Stimulated activated naive CD8-positive, alpha-beta T cell treated with anti-CD3 and anti-CD28 coated beads, Interleukin-15, amount 100 ng/mL, for 72 hours (primary cell): ENCODE results near the gene FGL2.
"Not testable (repeated sequence)": the region's sequence is repeated elsewhere in the genome, so short reads cannot be mapped to it uniquely, and the experiment has no call there.

Experiments used
- ATAC-seq: fragments of 150-1000 bp; cut with Tn5 transposase; 2 replicates; pipeline ENCODE4 v1.10.0; 2021; ENCODE audit warnings: mild to moderate bottlenecking, moderate library complexity
- DNase-seq, 2 donors: peaks; one replicate each; pipeline ENCODE4 v3.0.0; 2021 to 2022
- H3K27ac Mint-ChIP-seq, 2 donors: one replicate each; pipeline ENCODE4 v1.8.0; 2022; ENCODE audit warnings: mild to moderate bottlenecking in 2 of 2, mixed read lengths in 2 of 2, moderate library complexity in 2 of 2
- H3K27me3 Mint-ChIP-seq: one replicate; pipeline ENCODE4 v1.8.0; 2022; ENCODE audit warnings: mixed read lengths
- H3K4me1 Mint-ChIP-seq: one replicate; pipeline ENCODE4 v1.8.0; 2022; ENCODE audit warnings: mild to moderate bottlenecking, mixed read lengths
- H3K4me3 Mint-ChIP-seq, 2 donors: one replicate each; pipeline ENCODE4 v1.8.0; 2022; ENCODE audit warnings: mild to moderate bottlenecking in 2 of 2, mixed read lengths in 2 of 2, moderate library complexity in 1 of 2
- H3K9me3 Mint-ChIP-seq, 2 donors: one replicate each; pipeline ENCODE4 v1.8.0; 2022; ENCODE audit warnings: mixed read lengths in 2 of 2

Gene FGL2

DNA sequence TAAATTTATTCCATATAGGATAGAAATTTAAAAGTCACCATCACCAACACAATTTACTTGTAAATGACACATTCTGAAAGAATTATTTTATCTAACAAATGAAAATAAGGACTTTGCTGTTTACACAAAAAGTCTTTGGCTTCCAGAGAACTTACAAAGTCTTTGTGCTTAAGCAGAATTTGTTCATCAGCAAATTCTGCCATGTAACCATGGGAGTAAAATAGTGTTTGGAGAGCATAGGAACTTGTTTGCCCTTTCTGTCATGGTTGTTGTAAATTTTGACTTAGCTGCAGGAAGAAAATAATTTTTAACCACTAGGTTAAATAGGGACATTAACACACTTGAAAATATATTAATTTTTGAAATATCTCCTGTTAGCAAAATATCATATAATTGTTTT is 15.2 kb downstream of the FGL2 start:
- Mint-ChIP-seq H3K4me3 (no peak overlapping the region), H3K9me3 (no peaks in the 10 kb centered on the region), H3K27me3 (no peaks in the 10 kb centered on the region), H3K4me1 (no peaks in the 10 kb centered on the region), H3K27ac (no peak overlapping the region)
- ATAC-seq (no peak), DNase-seq (no peak)

DNA sequence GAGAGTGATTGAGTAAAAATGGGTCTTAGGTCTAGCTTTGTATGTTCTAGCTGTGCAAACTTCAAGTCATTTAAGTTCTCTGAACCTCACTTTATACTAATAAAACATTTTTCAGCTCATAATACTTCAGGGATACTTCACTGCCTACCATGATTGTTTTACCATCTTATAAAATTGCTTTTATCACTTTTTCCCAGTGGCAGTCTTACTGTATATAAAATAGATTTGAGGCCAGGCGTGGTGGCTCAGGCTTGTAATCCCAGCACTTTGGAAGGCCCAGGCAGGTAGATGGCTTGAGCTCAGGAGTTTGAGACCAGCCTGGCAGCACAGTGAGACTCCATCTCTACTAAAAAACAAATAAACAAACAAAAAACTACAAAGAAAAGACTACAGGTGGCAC is 17.4 kb downstream of the FGL2 start:
- no peaks in the 10 kb centered on the region for H3K4me1 Mint-ChIP-seq
- no peaks in the 10 kb centered on the region for H3K9me3 Mint-ChIP-seq
- no peak overlapping the region for H3K4me3 Mint-ChIP-seq
- no peak overlapping the region for H3K27ac Mint-ChIP-seq
- ATAC-seq: no peak
- H3K27me3 Mint-ChIP-seq: no peaks in the 10 kb centered on the region
- no peak for DNase-seq

DNA sequence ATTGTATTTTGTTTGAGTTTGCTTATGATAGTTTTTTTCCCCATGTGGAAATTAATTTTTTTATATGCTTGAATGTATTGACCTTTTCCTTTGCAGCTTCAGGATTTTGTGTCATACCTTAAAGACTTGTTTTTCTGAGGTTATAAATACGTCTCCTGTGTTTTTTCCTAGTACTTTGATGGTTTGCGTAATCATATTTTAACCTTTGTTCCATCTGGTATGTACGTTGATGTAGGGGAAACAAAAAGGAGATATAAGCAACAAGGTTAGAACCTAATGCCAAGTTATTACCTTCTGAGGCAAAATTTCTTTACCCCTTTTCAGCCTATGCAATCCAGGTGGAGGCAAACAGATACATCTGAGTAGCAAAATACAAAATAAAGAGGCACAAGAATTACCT is 17.9 kb downstream of the FGL2 start:
- H3K27me3 Mint-ChIP-seq: no peaks in the 10 kb centered on the region
- H3K9me3 Mint-ChIP-seq: no peaks in the 10 kb centered on the region
- H3K27ac Mint-ChIP-seq: no peak overlapping the region
- no peak for ATAC-seq
- H3K4me3 Mint-ChIP-seq: no peak overlapping the region
- H3K4me1 Mint-ChIP-seq: no peaks in the 10 kb centered on the region
- DNase-seq: no peak

DNA sequence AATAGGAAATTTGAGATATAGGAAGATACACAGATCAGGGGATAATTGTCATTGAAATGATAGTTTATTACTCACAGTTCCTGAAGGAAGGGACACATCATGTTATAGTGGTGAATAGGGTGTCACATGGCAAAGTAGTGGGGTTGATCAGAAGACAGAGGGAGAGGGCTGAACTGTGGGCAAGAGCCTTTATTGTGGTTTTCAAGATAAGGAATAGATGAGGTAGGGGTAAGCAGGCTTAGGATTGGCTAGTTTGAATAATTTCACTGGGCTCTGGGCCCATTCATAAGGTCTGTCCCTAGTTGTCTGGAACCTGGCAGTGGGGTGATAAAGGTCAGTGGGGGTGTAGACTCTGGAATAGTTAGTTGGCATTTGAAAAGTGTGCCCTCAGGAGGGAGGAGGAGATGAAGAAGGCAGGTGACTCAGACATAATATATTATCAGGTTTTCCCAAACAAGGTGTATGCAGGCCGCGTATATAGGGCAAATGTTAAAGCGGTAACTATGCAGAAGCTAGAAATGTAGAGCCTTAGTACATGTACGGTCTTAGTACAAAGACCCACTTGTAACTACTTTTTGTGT is 18.5 kb downstream of the FGL2 start:
- Mint-ChIP-seq H3K4me3 (no peak overlapping the region), H3K4me1 (no peaks in the 10 kb centered on the region), H3K27me3 (no peaks in the 10 kb centered on the region), H3K9me3 (no peaks in the 10 kb centered on the region), H3K27ac (peak overlapping the region in 1 of 2 donors; percentile 0)
- DNase-seq: no peak
- ATAC-seq: no peak

DNA sequence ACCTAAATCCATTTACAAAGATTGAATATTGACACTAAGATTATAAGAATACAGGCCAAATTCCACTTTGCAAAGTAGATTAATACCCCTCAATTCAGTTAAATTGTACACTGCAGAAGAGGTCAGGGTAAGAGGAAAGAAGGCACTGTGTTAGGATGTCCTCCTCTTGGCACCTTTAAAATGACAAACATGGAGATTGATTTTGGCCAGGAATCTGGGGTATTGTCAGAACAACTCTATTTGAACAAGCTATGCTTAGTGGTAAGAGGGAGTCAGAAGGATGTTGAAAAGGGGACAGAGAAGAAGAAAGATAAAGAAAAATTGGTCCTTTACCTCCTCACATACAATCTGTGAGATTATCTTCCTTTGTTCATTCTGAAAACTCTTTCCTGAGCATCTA is 21.6 kb downstream of the FGL2 start:
- not testable (repeated sequence) for H3K9me3 Mint-ChIP-seq, H3K4me3 Mint-ChIP-seq, ATAC-seq, H3K27me3 Mint-ChIP-seq, H3K4me1 Mint-ChIP-seq, H3K27ac Mint-ChIP-seq, DNase-seq

DNA sequence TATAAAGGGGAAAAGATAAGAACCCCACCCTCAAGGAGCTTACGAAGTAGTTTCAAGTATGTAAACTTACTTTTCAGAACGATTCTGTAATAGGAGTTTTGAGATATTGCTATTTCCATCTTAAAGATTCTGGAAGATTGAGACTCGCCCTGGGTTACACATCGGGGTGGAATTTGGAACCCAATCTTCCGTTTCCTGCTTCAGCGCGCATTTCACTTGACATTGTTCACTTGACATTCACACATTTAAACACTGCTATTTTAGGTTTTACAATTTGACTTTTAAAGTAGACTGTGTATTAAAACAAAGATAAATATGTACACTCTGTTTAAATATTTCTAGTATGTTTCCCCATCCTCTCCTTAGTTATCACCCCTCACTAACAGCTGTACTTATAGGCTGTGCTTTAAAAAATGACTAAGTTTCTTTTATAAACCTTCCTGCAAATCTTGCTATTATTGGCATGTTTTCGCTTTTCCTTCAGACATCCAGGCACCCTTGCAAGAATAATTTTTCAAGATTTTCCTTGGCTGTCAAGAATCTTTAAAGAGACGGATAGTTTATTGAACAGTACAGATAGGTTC is 22.2 kb downstream of the FGL2 start:
- H3K4me1 Mint-ChIP-seq, H3K27ac Mint-ChIP-seq, H3K9me3 Mint-ChIP-seq, DNase-seq, H3K27me3 Mint-ChIP-seq, ATAC-seq, H3K4me3 Mint-ChIP-seq: not testable (repeated sequence)

DNA sequence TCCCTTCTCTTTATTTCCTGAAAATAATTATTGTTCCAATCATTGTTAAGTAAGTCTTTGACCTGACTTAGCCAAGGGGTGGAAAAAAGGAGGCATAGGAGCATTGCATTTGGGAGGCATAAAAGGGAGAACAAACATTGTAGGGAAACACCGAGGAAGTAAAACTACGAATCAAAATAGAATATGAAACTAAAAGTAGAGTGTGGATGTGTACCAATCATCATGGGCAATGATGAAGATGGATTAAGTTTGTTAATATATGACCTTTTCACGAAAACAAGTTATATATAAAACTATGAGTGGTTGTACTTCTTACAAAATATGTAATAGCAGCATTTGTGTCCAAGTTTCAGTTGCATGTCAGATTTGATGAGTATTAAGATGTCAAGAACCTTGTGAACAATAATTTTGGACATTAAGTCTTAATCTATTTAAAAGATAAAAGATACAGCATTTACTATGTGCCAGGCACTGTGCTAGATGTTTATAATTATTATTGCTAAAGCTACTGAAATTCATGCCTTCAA is 24.3 kb downstream of the FGL2 start:
- H3K4me3 Mint-ChIP-seq, H3K9me3 Mint-ChIP-seq, H3K27me3 Mint-ChIP-seq, H3K4me1 Mint-ChIP-seq, ATAC-seq, DNase-seq, H3K27ac Mint-ChIP-seq: not testable (repeated sequence)

DNA sequence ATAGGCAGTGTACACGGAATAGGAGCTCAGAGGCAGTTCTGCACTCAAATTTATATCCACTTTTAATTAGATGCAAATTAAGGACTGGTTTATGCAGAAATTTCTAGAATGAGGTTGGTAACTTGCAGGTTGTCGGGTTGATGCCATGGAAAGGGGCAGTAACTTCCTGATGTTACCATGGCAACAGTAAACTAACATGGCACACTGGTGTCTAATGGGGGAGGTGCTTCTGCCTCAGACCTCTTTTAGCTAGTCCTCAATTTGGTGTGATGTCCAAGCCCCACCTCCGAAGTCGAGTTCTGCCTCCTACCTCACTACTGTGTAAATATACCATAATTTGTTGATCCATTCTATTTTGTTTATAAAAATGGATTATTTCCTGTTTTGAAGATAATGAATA is 25.2 kb downstream of the FGL2 start:
- not testable (repeated sequence) for H3K9me3 Mint-ChIP-seq, DNase-seq, H3K4me1 Mint-ChIP-seq, H3K27me3 Mint-ChIP-seq, H3K27ac Mint-ChIP-seq, H3K4me3 Mint-ChIP-seq, ATAC-seq

DNA sequence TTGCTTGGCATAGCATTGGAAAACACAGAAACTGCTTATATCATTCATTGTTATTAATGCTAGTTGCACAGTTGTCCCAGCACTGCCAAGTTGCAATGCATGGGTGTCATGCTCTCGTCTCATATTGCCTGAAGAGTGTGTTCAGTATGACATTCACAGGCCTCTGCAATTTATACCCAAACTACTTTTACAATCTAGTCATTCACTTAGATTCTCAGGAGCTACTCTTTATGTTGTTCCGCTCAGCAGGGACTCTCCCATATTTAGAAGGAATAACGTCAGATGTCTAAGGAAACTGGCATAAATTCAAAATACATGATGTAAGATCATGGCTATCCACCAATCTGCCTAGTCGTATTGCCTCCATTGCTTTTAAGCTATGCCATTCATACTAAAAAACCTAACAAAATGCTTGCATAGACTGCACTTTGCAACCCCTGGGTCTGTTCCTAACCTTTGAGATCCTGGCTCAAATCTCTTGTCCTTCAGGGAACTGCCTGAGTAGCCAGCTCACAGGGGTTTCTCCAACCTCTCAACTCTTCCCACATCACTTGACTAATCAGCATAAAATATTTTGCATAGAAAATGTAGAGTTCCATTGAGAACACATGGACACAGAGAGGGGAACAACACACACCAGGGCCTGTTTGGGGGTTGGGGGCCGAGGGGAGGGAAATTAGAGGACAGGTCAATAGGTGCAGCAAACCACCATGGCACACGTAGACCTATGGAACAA is 27.0 kb downstream of the FGL2 start:
- H3K27ac Mint-ChIP-seq, H3K9me3 Mint-ChIP-seq, H3K4me1 Mint-ChIP-seq, H3K27me3 Mint-ChIP-seq, H3K4me3 Mint-ChIP-seq, DNase-seq, ATAC-seq: not testable (repeated sequence)

DNA sequence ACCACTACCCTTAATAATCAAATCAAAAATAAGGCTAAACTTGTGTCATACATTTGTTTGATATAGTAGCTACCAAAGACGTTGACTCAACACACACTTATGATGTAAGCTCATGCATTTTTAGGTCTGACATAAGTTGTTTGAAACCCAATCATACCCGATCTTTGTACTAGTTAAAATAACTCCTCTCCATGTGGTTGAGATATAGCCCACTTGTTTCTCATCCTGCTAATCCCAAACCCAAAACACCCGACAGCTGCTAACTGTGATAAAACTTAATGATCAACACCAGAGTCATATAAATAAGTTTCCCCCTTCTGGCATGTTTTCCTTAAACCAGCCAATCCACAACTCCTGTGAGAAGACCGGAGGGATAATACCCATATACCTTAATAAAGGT is 28.5 kb downstream of the FGL2 start:
- H3K4me3 Mint-ChIP-seq: not testable (repeated sequence)

DNA sequence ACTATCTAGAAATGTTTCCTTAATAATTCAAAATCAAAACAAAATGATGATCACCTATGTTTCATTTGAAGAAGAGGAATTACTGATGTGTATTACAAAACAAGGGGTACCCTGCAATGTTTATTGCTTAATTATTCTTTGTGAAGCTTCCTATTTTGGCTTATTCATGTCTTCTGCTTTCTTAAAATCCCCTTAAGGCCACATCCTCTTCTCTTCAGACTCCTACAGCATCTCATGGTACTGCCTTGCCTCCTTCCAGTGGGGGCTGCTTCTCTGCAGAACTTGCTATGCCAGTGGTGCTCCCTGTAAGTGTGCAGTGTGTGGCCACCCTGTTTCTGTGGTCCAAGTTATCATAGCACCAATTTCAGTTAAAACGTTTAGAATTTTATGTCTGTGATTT is 42.2 kb downstream of the FGL2 start:
- H3K27ac Mint-ChIP-seq: peak overlapping the region in 1 of 2 donors; percentile 93
- DNase-seq (peak in 1 of 2 donors; percentile 22), ATAC-seq (peak; percentile 78)
- H3K9me3 Mint-ChIP-seq: no peaks in the 10 kb centered on the region
- peak overlapping the region; percentile 50 to 61 for H3K4me3 Mint-ChIP-seq
- H3K27me3 Mint-ChIP-seq: no peaks in the 10 kb centered on the region
- peaks cover 25% of the 10 kb centered on the region for H3K4me1 Mint-ChIP-seq

More for the DNA sequence above, 28.5 kb downstream of the FGL2 start:
- DNase-seq, H3K27me3 Mint-ChIP-seq, ATAC-seq, H3K9me3 Mint-ChIP-seq, H3K4me1 Mint-ChIP-seq, H3K27ac Mint-ChIP-seq: not testable (repeated sequence)

DNA sequence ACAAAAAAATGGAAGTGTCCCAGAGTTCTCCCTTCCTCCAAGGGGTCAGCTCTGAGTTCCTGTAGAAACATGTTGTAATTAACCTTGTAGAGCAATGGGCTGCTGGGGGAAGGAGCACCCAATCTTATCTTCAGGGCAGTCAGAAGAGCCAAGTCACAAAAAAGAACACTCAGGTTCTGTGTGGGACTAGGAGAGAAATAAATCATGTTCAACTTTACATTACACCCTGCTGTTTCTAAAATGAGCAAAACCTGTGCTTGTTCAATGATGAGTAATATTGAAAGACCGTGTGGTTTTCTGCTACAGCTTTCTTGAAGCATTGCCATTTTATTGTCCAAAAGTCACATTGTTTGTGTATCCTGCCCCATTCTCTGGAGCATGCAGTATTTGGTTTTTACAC is 42.6 kb downstream of the FGL2 start:
- H3K4me1 Mint-ChIP-seq: peaks cover 25% of the 10 kb centered on the region
- DNase-seq, H3K27ac Mint-ChIP-seq, H3K27me3 Mint-ChIP-seq, H3K4me3 Mint-ChIP-seq, H3K9me3 Mint-ChIP-seq: not testable (repeated sequence)
- ATAC-seq: peak; percentile 85

DNA sequence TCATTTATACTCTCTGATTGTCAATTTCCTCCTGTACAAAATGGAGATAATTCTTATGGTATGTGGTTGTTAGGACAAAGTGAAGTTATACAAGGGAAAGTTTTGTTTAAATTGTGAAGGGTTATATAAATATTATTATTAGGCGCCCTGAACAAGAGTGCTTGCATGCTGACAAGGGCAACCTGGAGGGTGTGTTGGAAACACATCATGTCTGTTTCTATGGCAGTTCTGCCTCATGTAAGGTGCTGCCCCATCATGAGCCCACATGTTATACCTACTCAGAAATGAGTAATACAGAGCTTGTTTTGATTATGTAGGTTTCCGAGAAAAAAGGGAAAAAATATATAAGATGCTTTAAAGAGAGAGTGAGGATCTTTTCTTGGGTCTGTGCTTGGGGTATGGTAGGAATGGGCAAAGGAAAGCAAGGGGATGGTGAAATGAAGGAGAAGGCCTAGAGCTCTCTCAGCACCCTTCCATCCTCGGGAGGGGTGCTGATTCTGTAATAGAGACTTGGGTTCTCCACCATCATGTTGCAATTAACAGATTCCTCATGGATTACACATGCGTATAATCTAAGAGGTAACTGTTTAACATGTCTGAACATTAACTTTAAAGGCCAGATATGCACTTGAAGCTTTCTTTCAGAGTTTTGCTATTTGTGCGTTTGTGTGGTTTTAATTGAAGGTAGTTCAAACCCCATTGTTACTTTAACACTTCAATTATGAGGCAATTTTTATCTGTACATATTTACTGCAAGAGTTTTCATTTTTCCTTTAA is 43.8 kb downstream of the FGL2 start:
- ATAC-seq (peak; percentile 90), DNase-seq (peak in 1 of 2 donors; percentile 41)
- not testable (repeated sequence) for H3K27me3 Mint-ChIP-seq, H3K9me3 Mint-ChIP-seq
- Mint-ChIP-seq H3K27ac (peak overlapping the region; percentile 20 to 79), H3K4me1 (peaks cover 25% of the 10 kb centered on the region), H3K4me3 (peak overlapping the region; percentile 12 to 18)

DNA sequence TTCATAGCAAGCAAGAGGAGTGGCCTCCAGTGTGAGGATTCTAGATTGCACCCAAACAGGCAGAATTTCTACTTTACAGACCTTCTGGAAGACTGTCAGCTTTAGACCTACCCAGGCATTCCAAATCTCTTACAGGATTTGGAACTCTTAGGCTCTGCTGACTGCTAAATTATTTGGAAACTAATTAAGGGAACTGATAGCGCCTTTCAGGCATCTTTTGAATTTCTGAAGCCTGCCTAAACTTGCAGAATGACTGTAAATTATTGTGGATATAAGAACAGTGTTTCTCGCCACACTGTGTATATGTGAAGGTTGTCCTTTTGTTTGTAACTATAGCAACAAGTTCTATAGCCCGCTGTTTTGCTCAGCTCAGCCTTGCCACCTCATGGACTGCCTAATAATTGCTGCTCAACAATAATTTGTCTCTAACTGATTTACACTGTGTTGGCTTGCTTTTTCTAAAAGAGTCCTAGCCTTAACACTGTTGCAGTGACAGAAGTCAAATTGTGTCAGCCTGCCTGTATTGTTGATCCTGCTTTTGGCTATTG is 44.6 kb downstream of the FGL2 start:
- H3K27ac Mint-ChIP-seq: peak overlapping the region; percentile 78 to 79
- not testable (repeated sequence) for H3K27me3 Mint-ChIP-seq, DNase-seq, H3K9me3 Mint-ChIP-seq, H3K4me3 Mint-ChIP-seq
- peaks cover 25% of the 10 kb centered on the region for H3K4me1 Mint-ChIP-seq
- peak; percentile 32 for ATAC-seq

DNA sequence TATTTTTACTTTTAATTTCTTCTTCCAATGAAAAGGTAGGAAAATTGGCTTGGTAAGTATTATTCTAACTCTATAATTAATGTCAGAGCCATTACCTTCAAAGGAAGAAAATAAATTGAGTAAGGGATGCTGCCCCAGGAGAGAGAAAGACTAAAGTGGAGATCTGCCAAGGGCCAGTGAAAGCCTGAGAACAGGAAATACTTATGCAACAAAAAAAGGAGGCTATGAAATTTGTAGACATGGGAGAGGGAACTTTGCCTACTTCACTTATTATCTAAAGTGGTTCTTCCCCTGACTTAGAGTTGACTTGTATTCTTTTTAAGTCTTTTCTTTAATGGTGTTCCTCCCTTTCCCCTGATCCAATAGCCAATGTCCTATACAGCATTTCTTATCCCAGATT is 47.4 kb downstream of the FGL2 start:
- Mint-ChIP-seq H3K27ac (peak overlapping the region in 1 of 2 donors; percentile 26), H3K4me1 (peaks cover 16% of the 10 kb centered on the region)
- H3K4me3 Mint-ChIP-seq, ATAC-seq, DNase-seq, H3K9me3 Mint-ChIP-seq, H3K27me3 Mint-ChIP-seq: not testable (repeated sequence)
